H1 (cell line): ENCODE measurements around the gene GALNT1. TPM values are rescaled to one million over a fixed set of nuclear protein-coding genes. Genes with fewer than 3 reads are reported as not detected.

ENCODE experiments used
- CTCF ChIA-PET: fragments of 300-600 bp; sonication (Branson Sonifier 250); formaldehyde crosslinking; loops from one replicate; lab custom pipeline; 2021; ENCODE audit not compliant: partially characterized antibody; lab: Charles Lee
- POLR2A ChIA-PET: fragments of 300-600 bp; sonication (Branson Sonifier 250); formaldehyde crosslinking; loops from one replicate; lab custom pipeline; 2021; ENCODE audit warnings: inconsistent platforms; ENCODE audit not compliant: partially characterized antibody; lab: Charles Lee
- DNase-seq, 2 experiments: peaks; one replicate each; pipeline versions ENCODE4 v3.0.0 to v3.0.0-alpha.2; 2010 to 2022; ENCODE audit warnings: low spot score in 2 of 2, low read depth in 1 of 2, mixed read lengths in 1 of 2
- FAIRE-seq: peaks from 2 replicates; lab custom pipeline; 2011; peaks lifted over from hg19 to GRCh38; lab: Jason Lieb, UNC
- H2AFZ ChIP-seq: 2 replicates; pipeline ENCODE4 v1.8.1; 2012; ENCODE audit warnings: low read length, inconsistent platforms
- H2AK5ac ChIP-seq: 2 replicates; pipeline ENCODE4 v1.6.1; 2013; ENCODE audit warnings: low read depth, low read length
- H2BK120ac ChIP-seq: replicated peaks from 2 replicates; pipeline ENCODE3; 2013; ENCODE audit warnings: low read depth, low read length, inconsistent platforms
- H2BK12ac ChIP-seq: 2 replicates; pipeline ENCODE4 v1.6.1; 2013; ENCODE audit warnings: low read depth, low read length
- H2BK15ac ChIP-seq: 2 replicates; pipeline ENCODE4 v1.6.1; 2013; ENCODE audit warnings: low read length
- H2BK20ac ChIP-seq: 2 replicates; pipeline ENCODE4 v1.6.1; 2013; ENCODE audit warnings: low read length
- H2BK5ac ChIP-seq: 2 replicates; pipeline ENCODE4 v1.6.1; 2013; ENCODE audit warnings: low read depth, low read length
- H3K14ac ChIP-seq: 2 replicates; pipeline ENCODE4 v1.6.1; 2013; ENCODE audit warnings: inconsistent platforms; ENCODE audit not compliant: insufficient read length
- H3K18ac ChIP-seq: 2 replicates; pipeline ENCODE4 v1.6.1; 2013; ENCODE audit warnings: low read length; ENCODE audit errors: extremely low read depth
- H3K23ac ChIP-seq: 2 replicates; pipeline ENCODE4 v1.6.1; 2013; ENCODE audit warnings: inconsistent platforms; ENCODE audit not compliant: insufficient read length
- H3K23me2 ChIP-seq: 2 replicates; pipeline ENCODE4 v1.6.1; 2013; ENCODE audit warnings: low read depth, low read length
- H3K27ac ChIP-seq: 2 replicates; pipeline ENCODE4 v1.6.1; 2011; ENCODE audit warnings: low read depth, low read length, inconsistent platforms
- H3K27me3 ChIP-seq, 4 experiments: replicated peaks in 1 of 4; 1 replicate in 1 of 4; 2 replicates in 3 of 4; pipeline versions ENCODE4 v1.6.1 to v1.8.1; 2011 to 2013; ENCODE audit warnings: low read length in 3 of 4, mild to moderate bottlenecking in 3 of 4, inconsistent platforms in 2 of 4, mixed read lengths in 2 of 4, moderate library complexity in 1 of 4; ENCODE audit not compliant: control insufficient read depth in 3 of 4, insufficient read depth in 3 of 4; ENCODE audit errors: extremely low read depth in 1 of 4
- H3K36me3 ChIP-seq, 4 experiments: 2 replicates each; pipeline versions ENCODE4 v1.6.1 to v1.8.1; 2011 to 2013; ENCODE audit warnings: mild to moderate bottlenecking in 4 of 4, low read length in 3 of 4, moderate library complexity in 2 of 4, control low read depth in 1 of 4, inconsistent platforms in 1 of 4; ENCODE audit not compliant: insufficient read depth in 4 of 4, control insufficient read depth in 2 of 4
- H3K4ac ChIP-seq: replicated peaks from 2 replicates; pipeline ENCODE3; 2013; ENCODE audit warnings: low read length, low read depth, mixed read lengths, inconsistent platforms; ENCODE audit not compliant: insufficient read length
- H3K4me1 ChIP-seq, 4 experiments: replicated peaks in 1 of 4; 1 replicate in 1 of 4; 2 replicates in 3 of 4; pipeline versions ENCODE4 v1.6.1 to v1.8.1; 2011 to 2013; ENCODE audit warnings: low read length in 3 of 4, inconsistent platforms in 2 of 4, mixed read lengths in 1 of 4; ENCODE audit not compliant: insufficient read depth in 4 of 4, control insufficient read depth in 3 of 4
- H3K4me2 ChIP-seq, 2 experiments: 2 replicates each; pipeline versions ENCODE4 v1.6.1 to v1.8.1; 2011 to 2013; ENCODE audit warnings: low read depth in 2 of 2, low read length in 2 of 2, control low read depth in 1 of 2, inconsistent platforms in 1 of 2, mild to moderate bottlenecking in 1 of 2; ENCODE audit not compliant: insufficient read depth in 1 of 2
- H3K4me3 ChIP-seq, 4 experiments: fragments of 200-600, 300-600 bp in 1 of 4; sonication (generic), shearing (Covaris generic), sonication (Bioruptor Twin) in 1 of 4; 2 replicates each; pipeline versions ENCODE4 v1.5.1 to v1.8.1; 2011 to 2016; ENCODE audit warnings: low read length in 4 of 4, low read depth in 3 of 4, control low read depth in 2 of 4, inconsistent platforms in 2 of 4, mild to moderate bottlenecking in 2 of 4, mixed read lengths in 1 of 4, moderate library complexity in 1 of 4; ENCODE audit not compliant: insufficient read depth in 2 of 4; ENCODE audit errors: extremely low read depth in 1 of 4
- H3K56ac ChIP-seq: replicated peaks from 2 replicates; pipeline ENCODE3; 2013; ENCODE audit warnings: low read depth, mild to moderate bottlenecking, mixed read lengths, low read length, inconsistent platforms; ENCODE audit not compliant: insufficient read length
- H3K79me1 ChIP-seq: 2 replicates; pipeline ENCODE4 v1.6.1; 2013; ENCODE audit warnings: low read depth, low read length, control low read depth
- H3K79me2 ChIP-seq, 2 experiments: 2 replicates each; pipeline versions ENCODE4 v1.6.1 to v1.8.1; 2012 to 2013; ENCODE audit warnings: low read length in 2 of 2, mild to moderate bottlenecking in 2 of 2, inconsistent platforms in 1 of 2; ENCODE audit not compliant: insufficient read depth in 2 of 2, control insufficient read depth in 1 of 2
- H3K9ac ChIP-seq, 4 experiments: replicated peaks in 1 of 4; 1 replicate in 1 of 4; 2 replicates in 3 of 4; pipeline versions ENCODE4 v1.6.1 to v1.8.1; 2011 to 2013; ENCODE audit warnings: low read depth in 3 of 4, low read length in 3 of 4, control low read depth in 2 of 4, mild to moderate bottlenecking in 2 of 4, moderate library complexity in 2 of 4, inconsistent platforms in 1 of 4; ENCODE audit errors: extremely low read depth in 1 of 4
- H3K9me3 ChIP-seq, 2 experiments: 2 replicates each; pipeline versions ENCODE4 v1.6.1 to v1.8.1; 2012 to 2013; ENCODE audit warnings: mild to moderate bottlenecking in 2 of 2, moderate library complexity in 2 of 2, control low read depth in 1 of 2, inconsistent platforms in 1 of 2, low read depth in 1 of 2, low read length in 1 of 2, mixed read lengths in 1 of 2; ENCODE audit not compliant: insufficient read depth in 2 of 2
- H4K20me1 ChIP-seq, 2 experiments: replicated peaks in 1 of 2; 2 replicates each; pipeline versions ENCODE3 to v1.8.1; 2011 to 2013; ENCODE audit warnings: inconsistent platforms in 2 of 2, low read length in 2 of 2, mild to moderate bottlenecking in 1 of 2; ENCODE audit not compliant: insufficient read depth in 2 of 2, control insufficient read depth in 1 of 2
- H4K5ac ChIP-seq: 2 replicates; pipeline ENCODE4 v1.6.1; 2013; ENCODE audit warnings: low read length, low read depth, mixed read lengths, inconsistent platforms; ENCODE audit not compliant: insufficient read length
- H4K8ac ChIP-seq: 2 replicates; pipeline ENCODE4 v1.8.0; 2013; ENCODE audit warnings: mild to moderate bottlenecking, moderate library complexity, low read length, inconsistent platforms; ENCODE audit not compliant: insufficient read depth; ENCODE audit errors: extremely low read depth
- H4K91ac ChIP-seq: replicated peaks from 2 replicates; pipeline ENCODE3; 2013; ENCODE audit warnings: low read length, mixed read lengths, inconsistent platforms; ENCODE audit not compliant: insufficient read length
- GABPA ChIP-seq: IDR thresholded peaks from 2 replicates; pipeline ENCODE4 v1.6.1; 2011; ENCODE audit warnings: mild to moderate bottlenecking, low read length, moderate library complexity, borderline replicate concordance; ENCODE audit not compliant: insufficient read depth
- POLR2AphosphoS5 ChIP-seq: IDR thresholded peaks from 2 replicates; pipeline ENCODE4 v1.6.1; 2011; ENCODE audit warnings: low read depth, low read length
- RFX5 ChIP-seq: IDR thresholded peaks from 2 replicates; pipeline ENCODE4 v1.6.1; 2011; ENCODE audit warnings: low read depth, low read length, improper control_type of control experiment, borderline replicate concordance
- RXRA ChIP-seq: IDR thresholded peaks from 2 replicates; pipeline ENCODE4 v1.6.1; 2011; ENCODE audit warnings: low read depth, mild to moderate bottlenecking, low read length, moderate library complexity; ENCODE audit not compliant: insufficient read depth
- SP1 ChIP-seq: IDR thresholded peaks from 2 replicates; pipeline ENCODE4 v1.6.1; 2011; ENCODE audit warnings: low read depth, low read length
- WGBS, 2 experiments: shearing (Covaris generic) in 1 of 2; methylation state at CpG; one replicate each; pipeline versions ENCODE4 v1.1.6 to v1.1.7; 2013 to 2015; ENCODE audit warnings: low lambda C conversion rate in 2 of 2, mixed read lengths in 2 of 2, inconsistent platforms in 1 of 2, low coverage in 1 of 2, missing lambda C conversion rate in 1 of 2; ENCODE audit not compliant: insufficient replicate concordance in 2 of 2, insufficient coverage in 1 of 2, insufficient read length in 1 of 2; ENCODE audit errors: extremely low coverage in 1 of 2, missing lambda C conversion rate in 1 of 2; 5-methylcytosine and 5-hydroxymethylcytosine counted together
- polyA plus RNA-seq, 7 experiments: library from polyadenylated mRNA; depleted of rRNA in 3 of 7; stranded (reverse) in 5 of 7; unstranded in 2 of 7; fragments of >200 nt in 5 of 7; fragments of 200-250 nt in 2 of 7; gene quantifications; 1 replicate in 5 of 7; 2 replicates in 1 of 7; 4 replicates in 1 of 7; pipeline versions ENCODE4 v1.2.1 to v1.2.3, GENCODE V29; 2011 to 2013; ENCODE audit warnings: missing spikeins in 2 of 7, mixed read lengths in 2 of 7
- total RNA-seq: library from RNA; stranded (reverse); fragmentation: NEBNext Ultra II Directional; extraction: Animal tissue kit (Norgen Biotek cat#: 25700); gene quantifications from 2 replicates; pipeline ENCODE4 v1.2.1, GENCODE V29; 2021

Gene GALNT1
- total and polyA plus RNA-seq, 2 of the 8 experiments (the other 6 are each of a cell fraction or from before 2014, with no cell fraction given): 22.4 to 101 TPM

DNA sequence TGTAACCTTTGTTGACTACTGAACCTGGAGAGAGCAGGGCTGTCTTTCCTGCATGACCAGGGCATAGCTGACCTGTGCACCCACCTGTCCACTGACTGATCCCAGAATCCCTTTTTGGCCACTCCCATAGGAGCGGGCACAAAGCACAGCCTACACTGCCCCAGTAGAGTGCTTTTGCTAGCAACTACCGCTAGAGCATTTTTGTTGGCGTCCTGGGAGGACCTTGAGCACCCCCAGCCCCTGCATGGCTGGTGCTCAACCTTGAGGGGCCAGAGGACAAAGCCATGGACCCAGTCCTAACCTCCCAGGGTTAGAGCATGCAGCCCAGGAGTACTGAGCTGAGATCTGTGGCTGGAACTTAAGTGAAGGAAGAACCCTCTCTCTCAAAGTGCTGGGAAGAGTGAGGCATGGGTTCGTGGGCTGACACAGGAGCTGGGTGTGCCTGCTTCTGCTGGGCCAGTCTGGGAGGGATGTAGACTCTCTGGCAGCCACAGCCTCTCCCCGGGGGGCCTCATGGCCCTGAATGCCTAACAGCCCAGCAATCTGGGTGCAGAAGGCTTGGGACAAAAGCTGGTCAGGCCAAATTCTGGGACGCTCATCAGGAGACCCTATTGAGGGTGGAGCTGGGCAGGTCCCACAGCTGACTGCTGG, 140.0 kb downstream of the GALNT1 start:
- no peaks in the 10 kb centered on the region for H3K4me1 ChIP-seq
- no peak overlapping the region for H2BK15ac ChIP-seq
- H3K36me3 ChIP-seq: no peaks in the 10 kb centered on the region
- peaks cover 0 to 3% of the 10 kb centered on the region in 2 experiments; a peak in 1 of 4 replicates for H3K9me3 ChIP-seq
- FAIRE-seq: no peak
- H3K4me2 ChIP-seq: no peak overlapping the region
- WGBS, 2 experiments: 90% methylated on average over 6 of the region's 6 CpGs; no CpG with 5 or more reads in 1 of the 2 experiments
- H3K27ac ChIP-seq: no peak overlapping the region
- no peak overlapping the region for H2BK5ac ChIP-seq
- H3K27me3 ChIP-seq: no peaks in the 10 kb centered on the region
- no peaks in the 10 kb centered on the region for H3K23me2 ChIP-seq
- no peak overlapping the region for H3K4me3 ChIP-seq
- ChIA-PET POLR2A (interaction anchor here (0.6 to 0.7 kb wide), 2 partner anchors 8 to 439 kb away, joined by 3 read pairs; no protein-coding TSS in a partner anchor), CTCF (interaction anchor here (0.5 to 1.2 kb wide), 6 partner anchors 21 to 340 kb away, joined by 3 to 4 read pairs (median 3); no protein-coding TSS in a partner anchor)
- no peak overlapping the region for H3K9ac ChIP-seq
- H2AFZ ChIP-seq: no peak overlapping the region
- no peaks in the 10 kb centered on the region for H4K20me1 ChIP-seq
- H2BK20ac ChIP-seq: no peak overlapping the region
- no peak for DNase-seq
- no peak overlapping the region for H2BK120ac ChIP-seq
- no peaks in the 10 kb centered on the region for H3K79me1 ChIP-seq
- no peak overlapping the region for H4K91ac ChIP-seq
- no peaks in the 10 kb centered on the region for H3K79me2 ChIP-seq
- H3K18ac ChIP-seq: no peak overlapping the region
- no peak overlapping the region for H3K14ac ChIP-seq
- no peak overlapping the region for H2BK12ac ChIP-seq
- no peak overlapping the region for H2AK5ac ChIP-seq
- no peak overlapping the region for H4K8ac ChIP-seq
- no peak overlapping the region for H3K23ac ChIP-seq
- H3K56ac ChIP-seq: no peak overlapping the region
- no peak overlapping the region for H4K5ac ChIP-seq
- no peak overlapping the region for H3K4ac ChIP-seq
- TF ChIP-seq SP1 (no peak), GABPA (no peak), RXRA (no peak), POLR2AphosphoS5 (no peak), RFX5 (no peak)
